ENCODE measurements around the gene CNTNAP2. TPM values are rescaled to one million over a fixed set of nuclear protein-coding genes. Genes with fewer than 3 reads are reported as not detected.

The CNTNAP2 gene
- total RNA-seq: 0.54 TPM

DNA sequence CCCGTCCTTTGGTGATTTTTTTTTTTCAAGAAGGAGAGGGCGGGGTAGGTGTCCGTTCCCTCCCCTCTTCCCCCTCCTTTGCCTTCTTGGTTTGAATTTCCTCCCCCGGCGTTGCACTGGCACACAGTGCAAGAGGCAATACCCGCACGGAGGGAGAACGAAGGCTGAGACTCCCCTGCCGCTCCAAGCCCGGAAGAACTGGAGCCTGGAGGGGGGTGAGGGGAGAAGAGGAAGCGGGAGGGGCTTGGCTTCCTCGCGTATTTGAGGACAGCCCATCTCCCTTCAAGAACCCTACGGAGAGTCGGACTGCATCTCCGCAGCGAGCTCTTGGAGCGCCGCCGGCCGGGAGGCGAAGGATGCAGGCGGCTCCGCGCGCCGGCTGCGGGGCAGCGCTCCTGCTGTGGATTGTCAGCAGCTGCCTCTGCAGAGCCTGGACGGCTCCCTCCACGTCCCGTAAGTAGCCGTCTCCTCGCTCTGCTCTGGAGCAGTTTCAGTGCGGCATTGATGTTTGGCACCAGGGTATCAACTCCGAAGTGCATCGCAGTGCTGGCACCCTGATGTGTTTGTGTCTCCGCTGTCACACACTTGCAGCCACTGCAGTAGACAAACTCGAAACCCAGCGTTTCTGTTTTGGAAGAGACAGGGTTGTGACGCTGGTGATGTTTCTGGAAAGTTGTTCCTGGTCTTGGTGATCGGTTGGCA lies at the start of gene CNTNAP2:
CNTNAP2 (plus strand) TSS at position 281 of the 702 bp plus-strand sequence; CDS start at position 357, 76 bp downstream.
- DNase-seq (ENCODE audit: low read depth in 2 of 3, low spot score in 2 of 3): no peak

DNA sequence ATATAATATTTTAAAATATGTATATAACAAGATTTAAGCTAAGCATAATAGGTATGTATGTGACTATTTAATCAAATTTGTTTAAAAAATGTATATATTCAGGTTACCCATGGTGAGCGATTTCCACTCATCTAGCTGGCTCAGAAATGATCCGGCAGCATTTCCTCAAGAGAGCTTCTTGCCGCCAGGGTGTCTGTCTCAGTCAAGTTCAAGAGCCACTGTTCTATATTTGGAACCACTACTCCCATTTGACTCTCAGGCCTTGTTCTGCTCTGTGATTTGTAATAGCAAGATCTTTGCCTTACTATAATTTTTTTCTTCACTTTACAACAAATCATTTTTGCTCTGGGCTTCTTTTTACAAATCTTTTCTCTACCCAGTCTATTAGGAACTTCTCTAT lies 48.7 kb upstream of the CNTNAP2 start:
- DNase-seq (ENCODE audit: low read depth in 2 of 3, low spot score in 2 of 3): no peak

DNA sequence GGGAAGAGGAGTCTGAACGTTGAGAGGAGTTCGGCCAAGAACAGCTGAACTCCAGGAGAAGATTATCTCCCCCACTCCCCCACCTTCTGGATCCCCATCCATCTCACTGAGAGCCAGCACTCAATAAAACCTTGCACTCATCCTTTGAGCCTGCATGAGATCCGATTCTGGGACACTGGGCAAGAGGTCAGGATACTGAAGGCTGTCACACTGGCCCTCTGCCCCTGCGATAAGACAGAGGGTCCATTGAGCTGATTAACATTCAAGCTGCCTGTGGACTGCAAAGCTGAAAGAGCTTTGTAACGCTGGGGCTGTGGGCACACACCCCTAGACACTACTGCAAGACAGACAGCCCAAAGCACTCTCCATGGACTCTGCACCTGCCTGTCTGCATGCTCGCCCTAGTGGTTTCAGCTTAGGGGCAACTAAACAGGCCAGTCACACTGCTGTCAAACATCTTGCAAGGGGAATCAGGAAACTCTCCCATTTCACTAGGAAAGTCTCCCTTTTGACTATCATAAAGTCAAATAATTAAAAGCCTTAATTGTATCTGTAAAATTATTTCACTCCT lies 42.3 kb upstream of the CNTNAP2 start:
- no peak for DNase-seq (ENCODE audit: low read depth in 2 of 3, low spot score in 2 of 3)

DNA sequence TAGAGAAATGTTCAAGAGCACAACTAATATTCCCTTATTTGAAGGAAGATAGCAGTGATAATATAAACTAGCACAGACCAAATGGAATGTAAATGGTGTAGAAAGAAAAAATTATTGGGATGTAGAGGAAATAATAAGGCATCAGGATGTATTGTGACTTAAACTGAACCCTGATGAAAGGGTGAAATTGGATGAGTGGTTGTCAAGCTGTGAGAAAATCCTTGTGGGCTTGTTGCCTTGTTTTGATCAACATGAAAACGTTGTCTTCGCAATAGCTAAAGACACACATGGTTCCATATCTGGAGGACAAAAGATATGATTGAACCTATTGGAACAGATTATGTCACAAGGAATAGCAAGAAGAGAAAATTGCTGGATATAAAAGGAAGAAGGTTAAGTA lies 40.3 kb upstream of the CNTNAP2 start:
- DNase-seq (ENCODE audit: low read depth in 2 of 3, low spot score in 2 of 3): no peak

DNA sequence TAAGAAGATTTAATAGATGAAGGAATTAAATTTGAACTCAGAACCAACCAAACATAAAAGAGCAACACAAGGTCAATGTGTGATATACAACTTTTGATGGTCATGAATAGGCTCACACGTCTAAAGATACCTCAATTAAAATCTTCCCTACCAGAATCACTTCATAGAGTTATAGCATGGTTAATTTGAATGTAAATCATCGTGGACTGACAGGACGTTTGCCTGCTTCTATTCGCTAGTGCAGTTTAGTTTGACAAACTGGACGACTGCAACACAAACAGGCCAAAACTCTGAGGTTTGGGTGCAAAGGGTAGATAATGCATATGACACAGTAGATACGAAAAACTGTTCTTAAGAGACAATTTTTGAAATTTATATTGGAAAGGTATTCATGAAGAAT lies 32.5 kb upstream of the CNTNAP2 start:
- no peak for DNase-seq (ENCODE audit: low read depth in 2 of 3, low spot score in 2 of 3)

DNA sequence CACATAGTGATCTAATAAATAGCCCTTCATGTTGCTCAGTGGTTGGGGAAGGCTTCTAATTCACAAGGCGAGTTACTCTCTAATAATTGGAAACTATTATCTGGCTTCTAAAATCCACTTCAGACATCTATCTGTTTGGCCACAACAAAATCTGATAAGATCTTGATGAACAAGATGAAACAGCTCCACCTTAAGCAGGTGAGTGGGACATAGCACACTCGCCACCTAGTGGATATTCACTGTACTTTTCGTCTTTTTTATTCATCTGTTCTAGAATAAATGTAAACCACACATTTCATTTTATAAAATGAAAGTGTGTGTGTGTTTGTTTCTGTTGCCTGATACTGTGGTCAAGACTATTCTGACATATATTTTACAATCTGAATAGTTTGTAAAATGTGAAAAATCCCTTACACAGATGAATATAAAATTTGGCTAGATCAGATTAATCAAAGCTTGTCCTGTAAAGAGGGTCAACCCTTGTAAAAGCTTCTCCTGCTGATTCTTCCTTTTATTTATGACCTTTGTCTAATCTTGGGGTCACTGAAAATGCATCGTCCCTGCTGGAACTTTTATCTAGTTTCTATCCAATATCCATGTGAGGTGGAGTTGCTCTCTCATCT lies 26.5 kb upstream of the CNTNAP2 start:
- peak in 2 of 3 donors; percentile 16 to 37 for DNase-seq (ENCODE audit: low read depth in 2 of 3, low spot score in 2 of 3)

DNA sequence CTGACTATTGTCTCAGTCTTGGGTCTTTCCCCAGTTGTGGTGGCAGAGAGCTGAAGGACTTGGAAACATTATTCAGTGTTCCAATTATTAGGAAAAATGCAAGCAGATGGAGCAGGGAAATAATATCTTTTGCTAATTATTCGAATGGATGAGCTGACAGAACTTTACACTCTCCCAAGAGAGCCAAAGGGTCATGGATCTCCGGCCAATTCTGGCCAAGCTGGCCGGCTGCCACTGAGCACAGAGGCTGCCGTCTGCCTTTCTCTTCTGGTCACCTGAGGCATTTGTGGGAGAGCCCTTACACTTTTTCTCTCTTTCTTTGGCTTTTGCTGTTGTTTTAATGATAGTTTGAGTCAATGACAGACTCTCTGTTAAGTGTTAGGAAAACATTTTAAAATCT lies 22.2 kb upstream of the CNTNAP2 start:
- no peak for DNase-seq (ENCODE audit: low read depth in 2 of 3, low spot score in 2 of 3)

DNA sequence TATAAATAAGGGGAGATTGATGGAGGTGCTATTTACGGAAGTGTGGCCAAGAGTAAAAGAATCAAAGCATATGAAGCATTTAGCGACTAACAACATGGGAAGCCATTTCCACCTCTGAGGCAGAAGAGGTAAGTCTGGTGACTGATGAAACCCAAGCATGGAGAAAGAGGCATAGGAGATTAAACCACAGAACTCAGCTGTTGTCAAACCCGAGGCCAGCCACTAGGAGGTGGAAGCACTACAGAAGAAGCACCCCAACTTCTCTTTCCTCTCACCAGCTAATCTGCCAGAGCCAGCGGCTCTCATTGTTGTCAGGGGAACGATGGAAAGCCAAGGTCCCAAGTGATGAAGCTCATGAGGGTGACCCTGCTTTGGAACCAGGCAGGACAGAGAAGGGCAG lies 19.6 kb upstream of the CNTNAP2 start:
- DNase-seq (ENCODE audit: low read depth in 2 of 3, low spot score in 2 of 3): peak in 1 of 3 donors; percentile 19

DNA sequence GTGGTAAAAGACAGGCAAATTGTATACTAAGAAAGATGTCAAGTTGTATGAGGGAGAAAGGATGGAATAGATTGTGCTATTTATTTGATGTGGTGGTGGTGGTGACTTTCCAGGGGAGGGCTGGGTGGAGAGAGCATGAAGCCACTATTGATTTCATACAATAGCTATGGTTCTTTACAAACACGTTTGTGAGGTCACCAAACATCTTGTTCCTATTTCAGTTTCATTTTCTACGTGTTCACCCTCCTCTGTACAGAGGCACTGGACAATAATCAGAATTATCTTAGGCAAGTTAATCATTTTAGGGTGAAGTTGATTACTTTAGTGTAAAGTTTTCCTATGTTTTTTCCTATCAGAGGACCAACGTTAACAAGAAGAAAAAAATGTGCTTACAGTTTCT lies 10.3 kb upstream of the CNTNAP2 start:
- DNase-seq (ENCODE audit: low read depth in 2 of 3, low spot score in 2 of 3): no peak

DNA sequence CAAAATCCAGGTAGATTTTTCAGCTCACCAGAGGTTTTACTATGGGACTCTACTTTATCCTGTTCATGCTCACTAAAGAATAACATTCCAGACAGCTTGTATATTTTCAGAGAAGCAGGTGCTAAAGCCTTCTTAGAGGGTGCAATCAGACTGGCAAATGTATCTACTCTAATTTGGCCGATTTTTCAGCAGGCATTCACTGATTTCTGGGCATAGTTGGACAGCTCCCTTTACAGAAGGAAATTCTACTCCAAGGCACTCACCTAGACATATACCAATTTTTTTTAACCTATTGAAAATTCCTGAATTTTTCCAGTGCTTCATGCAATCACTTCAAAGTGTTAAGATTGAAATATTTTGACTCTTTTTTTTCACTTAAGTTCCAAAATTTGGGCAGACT lies 3.8 kb upstream of the CNTNAP2 start:
- DNase-seq (ENCODE audit: low read depth in 2 of 3, low spot score in 2 of 3): no peak

DNA sequence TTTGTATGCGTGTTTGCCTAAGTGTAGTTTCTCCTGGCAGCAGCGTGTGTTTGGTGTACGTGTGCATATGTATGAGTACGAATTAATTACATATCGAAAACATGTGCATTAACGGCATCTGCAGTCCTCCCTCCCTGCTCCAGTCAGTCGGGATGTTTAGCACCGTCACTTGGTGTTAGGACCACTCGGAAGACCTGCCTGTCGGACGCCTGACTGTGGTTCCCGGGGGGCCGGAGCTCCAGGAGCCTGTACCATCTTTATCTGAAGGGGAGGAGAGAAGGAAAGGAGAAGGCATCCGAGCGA lies 1.1 kb upstream of the CNTNAP2 start:
- no peak for DNase-seq (ENCODE audit: low read depth in 2 of 3, low spot score in 2 of 3)

DNA sequence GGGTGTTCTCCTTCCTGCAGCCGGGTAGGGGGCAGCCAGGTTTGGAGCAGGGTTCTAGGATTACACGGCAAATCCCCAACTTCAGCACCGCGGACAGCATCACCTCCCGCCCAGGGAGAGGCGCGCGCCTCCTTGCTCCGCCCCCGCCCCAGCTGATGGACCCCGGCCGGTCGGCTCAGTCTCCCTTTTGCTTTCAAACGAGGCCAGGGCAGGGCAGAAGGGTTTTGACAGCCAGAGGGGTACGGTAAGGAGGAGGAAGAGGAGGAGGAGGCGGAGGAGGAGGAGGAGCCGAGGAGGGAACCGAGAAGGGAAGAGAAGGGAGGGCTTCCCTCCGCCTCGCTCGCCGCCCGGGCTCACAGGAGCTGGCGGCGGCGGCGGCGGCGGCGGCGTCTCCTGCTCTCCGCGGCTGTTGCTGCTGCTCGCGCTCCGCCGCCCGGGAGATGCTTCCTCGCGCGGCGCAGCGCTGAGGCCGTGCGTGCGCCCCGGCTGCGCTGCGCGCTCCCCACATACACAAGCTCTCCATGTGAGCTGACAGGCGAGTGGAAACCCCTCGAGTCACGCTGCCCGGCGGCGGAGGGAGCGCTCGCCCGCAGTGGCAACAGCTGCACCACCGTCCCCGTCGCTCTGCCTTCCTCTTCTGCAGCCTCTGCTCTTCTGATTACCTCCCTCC lies 615 bp upstream of the CNTNAP2 start:
- DNase-seq (ENCODE audit: low read depth in 2 of 3, low spot score in 2 of 3): peak in 2 of 3 donors; percentile 70 to 83

DNA sequence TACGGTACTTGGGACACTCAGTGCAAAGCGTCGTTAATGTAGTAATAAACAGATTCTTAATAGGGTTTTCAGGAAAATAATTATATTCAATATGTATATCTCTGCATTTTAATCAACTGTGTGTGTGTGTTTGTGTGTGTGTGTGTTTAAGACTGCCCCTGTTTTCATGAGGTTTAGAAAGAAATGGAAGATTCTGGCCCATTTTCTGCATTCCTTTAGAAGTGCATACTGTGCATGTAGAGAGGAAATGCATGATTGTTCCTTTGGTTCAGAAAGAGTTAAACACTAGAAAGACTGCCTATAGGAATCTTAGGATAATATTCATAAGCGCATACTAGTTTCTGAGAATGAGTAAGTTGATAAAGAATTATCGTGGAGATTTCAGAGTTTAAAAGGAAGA lies 975 bp downstream of the CNTNAP2 start:
- DNase-seq (ENCODE audit: low read depth in 2 of 3, low spot score in 2 of 3): no peak

DNA sequence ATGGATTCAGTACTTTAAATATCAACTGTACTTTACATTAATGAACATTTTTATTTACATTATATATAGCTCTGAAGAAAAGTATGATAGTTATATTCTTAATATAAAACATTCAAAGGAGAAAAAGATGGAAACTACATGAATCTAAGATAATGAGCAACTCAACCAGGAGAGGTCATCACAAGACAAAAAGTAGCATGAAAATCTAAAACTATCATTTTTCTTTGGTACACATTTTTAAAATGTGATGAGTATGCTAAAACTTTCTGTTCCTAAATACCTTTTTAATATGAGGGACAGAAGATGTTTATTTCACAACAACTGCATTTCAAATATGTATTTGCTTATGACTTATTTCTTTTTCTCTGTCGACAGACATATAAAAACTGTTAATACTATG lies 2.4 kb downstream of the CNTNAP2 start:
- DNase-seq (ENCODE audit: low read depth in 2 of 3, low spot score in 2 of 3): no peak

DNA sequence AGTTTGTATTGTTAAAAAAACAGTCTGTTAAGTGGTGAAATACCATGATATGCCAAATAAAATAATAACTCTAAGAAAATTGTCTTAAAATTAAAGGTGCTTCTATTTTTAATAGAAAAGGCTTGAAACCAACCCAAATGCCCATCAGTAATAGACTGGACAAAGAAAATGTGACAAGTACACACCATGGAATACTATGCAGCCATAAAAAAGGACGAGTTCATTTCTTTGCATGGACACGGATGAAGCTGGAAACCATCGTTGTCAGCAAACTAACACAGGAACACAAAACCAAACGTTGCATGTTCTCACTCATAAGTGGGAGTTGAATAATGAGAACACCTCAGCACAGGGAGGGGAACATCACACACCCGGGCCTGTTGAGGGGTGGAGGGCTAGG lies 7.1 kb downstream of the CNTNAP2 start:
- DNase-seq (ENCODE audit: low read depth in 2 of 3, low spot score in 2 of 3): no peak

DNA sequence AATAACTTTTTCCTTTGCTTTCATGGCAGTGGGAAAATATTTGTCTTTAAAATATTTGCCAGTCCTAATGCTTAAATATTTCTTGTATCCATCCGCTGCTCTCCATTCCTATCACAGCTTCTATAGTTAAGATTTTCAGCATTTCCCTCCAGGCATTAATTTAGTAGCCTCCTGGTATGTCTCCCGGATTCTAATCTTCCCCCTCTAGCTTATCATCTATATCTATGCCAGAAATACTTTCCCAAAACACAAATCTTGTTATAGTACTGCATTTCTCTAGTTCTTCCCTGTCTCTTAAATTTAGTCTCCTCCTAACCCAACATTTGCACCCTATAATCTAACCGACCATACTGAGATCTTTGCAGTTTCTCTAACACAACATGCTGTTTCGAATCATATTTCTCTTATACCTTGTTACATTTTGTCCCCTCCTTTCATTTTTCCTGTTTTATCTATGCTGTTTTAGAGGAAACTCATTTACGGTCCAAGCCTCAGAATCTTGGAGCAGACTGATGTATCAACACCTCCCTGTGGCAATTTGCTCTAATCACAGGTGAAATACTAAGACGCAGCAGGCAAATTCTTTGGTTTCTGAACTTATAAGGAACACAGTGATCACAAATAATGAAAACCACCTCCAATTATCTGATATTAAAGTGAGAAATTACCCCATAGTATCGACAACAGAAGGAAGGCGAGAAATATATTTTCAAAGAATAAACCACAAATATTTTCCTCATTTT lies 10.3 kb downstream of the CNTNAP2 start:
- DNase-seq (ENCODE audit: low read depth in 2 of 3, low spot score in 2 of 3): no peak

DNA sequence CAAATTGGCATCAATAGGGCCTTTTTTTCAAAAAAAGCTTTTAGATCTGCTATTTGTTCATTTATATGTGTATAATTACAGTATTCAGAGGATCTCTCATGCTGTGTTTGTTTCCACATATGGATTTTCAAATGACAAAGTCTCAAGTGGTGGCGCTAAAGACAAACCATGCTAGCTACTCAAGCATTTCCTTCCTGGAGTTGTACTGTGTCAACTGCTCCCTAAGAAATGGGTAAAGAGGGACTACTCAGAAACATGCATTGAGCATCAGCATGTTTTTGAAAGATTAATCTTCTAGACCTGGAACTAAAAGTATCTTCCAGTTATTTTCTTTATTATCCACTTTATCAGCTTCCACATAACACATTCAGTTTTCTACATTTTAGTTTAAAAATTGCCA lies 12.7 kb downstream of the CNTNAP2 start:
- DNase-seq (ENCODE audit: low read depth in 2 of 3, low spot score in 2 of 3): no peak

DNA sequence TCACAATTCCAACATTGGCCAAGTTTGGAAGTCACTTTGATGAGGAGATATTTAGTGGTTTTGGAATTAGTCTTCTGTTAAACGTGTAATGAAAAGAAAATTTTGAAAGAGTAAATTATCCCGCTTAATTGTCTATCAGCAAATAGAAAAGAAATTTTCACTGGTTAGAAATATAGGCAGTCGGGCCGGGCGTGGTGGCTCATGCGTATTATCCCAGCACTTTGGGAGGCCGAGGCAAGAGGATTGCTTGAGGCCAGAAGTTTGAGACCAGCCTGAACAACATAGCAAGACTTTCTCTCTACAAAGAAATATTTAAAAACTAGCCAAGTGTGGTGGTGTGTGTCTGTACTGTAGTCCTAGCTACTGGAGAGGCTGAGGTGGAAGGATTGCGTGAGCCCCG lies 13.4 kb downstream of the CNTNAP2 start:
- no peak for DNase-seq (ENCODE audit: low read depth in 2 of 3, low spot score in 2 of 3)

DNA sequence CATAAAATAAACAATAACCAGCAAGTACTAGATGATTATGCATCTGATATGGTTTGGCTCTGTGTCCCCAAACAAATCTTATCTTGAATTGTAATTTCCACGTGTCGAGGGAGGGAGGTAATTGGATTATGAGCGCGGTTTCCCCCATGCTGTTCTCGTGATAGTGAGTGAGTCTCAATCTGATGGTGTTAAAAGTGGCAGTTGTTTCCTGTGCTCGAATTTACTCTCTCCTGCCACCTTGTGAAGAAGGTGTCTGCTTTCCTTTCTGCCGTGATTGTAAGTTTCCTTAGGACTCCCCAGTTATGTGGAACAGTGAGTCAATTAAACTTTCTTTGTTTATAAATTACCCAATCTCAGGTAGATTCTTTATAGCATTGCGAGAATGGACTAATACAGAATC lies 15.1 kb downstream of the CNTNAP2 start:
- DNase-seq (ENCODE audit: low read depth in 2 of 3, low spot score in 2 of 3): no peak

DNA sequence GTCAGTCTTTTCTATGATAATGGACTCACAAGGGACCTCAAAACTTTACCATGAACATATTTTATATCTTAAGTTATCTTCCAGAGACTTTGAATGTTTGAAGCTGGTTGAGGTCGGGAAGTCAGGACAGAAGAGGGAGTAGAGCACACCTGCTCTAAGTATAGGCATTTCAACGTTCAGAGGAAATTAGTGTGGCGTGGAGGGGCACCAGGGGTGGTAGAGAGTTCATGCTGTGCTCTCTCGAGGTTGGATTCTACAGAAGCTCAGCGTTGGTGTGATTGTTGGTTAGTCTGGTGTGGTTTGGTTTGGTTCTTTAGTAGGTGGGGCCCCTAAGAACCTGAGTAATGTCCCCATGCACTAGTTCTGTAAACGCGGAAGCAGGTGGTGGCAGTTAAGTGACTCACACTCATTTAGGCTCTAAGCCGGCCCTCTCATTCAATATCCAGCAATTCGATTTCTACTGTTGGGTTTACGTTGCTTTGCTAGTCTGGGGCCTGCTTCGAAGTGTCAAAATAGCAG lies 19.8 kb downstream of the CNTNAP2 start:
- no peak for DNase-seq (ENCODE audit: low read depth in 2 of 3, low spot score in 2 of 3)

DNA sequence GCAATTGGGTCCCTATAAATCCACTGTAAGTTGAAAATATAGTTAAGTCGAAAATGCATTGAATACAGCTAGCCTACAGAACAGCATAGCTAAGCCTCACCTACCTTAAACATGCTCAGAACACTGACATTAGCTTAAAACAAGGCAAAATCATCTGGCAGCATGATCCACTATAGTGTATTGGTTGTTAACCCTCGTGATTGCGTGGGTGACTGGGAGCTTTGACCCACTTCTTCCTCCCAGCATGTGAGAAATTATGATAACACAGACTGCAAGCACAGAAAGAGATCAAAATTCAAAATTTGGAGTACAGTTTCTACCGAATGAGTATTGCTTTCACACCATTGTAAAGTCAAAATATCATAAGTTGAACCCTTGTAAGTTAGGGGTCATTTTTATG lies 22.3 kb downstream of the CNTNAP2 start:
- no peak for DNase-seq (ENCODE audit: low read depth in 2 of 3, low spot score in 2 of 3)

Data from hematopoietic multipotent progenitor cell (in vitro differentiated cells).